Colon (tissue), 2 donors: ENCODE data around the gene RPS6KL1.

ENCODE experiments used
- FAIRE-seq: peaks from 2 replicates; lab custom pipeline; 2012; peaks lifted over from hg19 to GRCh38; lab: Jason Lieb, UNC
- donor health status: control.
- donor health status: control.

RPS6KL1 gene

DNA sequence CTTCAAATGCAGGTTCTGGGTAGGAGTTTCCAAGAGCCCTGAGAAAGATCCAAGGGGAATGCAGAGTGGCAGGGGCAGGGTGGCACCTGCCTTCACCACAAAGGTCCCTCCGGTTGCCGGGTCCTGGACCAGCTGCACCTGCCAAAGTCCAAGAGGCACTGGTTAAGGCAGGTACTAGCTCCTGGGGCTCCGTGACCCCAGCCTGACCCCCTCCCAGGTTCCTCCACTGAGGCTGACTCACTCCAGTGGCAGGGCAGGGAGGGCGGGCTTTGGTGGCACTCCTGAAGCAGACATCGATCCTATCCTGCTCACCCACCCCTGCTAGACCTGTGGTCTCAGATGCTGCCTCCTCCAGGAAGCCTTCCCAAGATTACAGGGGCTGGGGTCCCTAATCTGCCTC is 11.4 kb downstream of the RPS6KL1 start:
- no peak for FAIRE-seq

DNA sequence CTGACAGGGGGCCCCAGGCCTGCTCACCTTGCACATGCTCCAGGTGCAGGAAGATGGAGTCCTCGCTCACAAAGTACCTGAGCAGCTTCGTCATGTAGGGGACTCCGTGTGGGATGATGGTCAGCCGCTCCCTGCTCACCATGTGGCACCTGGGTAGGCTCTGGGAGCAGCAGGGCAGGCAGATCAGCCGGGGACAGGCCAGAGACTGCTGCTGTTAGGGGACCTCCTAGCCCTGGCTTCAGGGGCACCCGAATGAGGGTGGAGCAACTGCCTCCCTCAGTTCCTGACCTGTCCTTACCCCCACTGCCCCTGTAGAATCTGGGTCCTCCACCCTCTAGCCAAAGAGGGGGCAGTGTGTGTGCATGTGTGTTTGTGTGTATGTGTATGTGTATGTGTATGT is 11.8 kb downstream of the RPS6KL1 start:
- FAIRE-seq, result no peak

DNA sequence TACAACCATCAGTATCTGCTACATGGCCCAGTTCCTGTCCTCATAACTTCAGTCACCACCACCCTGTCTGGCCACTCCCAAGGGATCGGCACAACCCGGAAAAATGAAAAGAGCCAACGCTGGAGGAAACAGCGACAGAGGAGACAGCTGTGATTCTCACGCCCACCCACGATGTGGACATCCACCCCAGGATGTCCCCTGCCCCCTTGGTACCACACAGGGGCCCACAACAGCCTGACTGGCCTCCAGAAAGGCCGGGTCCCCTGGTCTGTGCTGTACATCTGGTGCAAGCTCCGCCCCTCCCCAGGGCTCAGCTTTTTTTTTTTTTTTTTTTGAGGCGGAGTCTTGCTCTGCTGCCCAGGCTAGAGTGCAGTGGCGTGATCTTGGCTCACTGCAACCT is 12.5 kb downstream of the RPS6KL1 start:
- FAIRE-seq, result no peak

DNA sequence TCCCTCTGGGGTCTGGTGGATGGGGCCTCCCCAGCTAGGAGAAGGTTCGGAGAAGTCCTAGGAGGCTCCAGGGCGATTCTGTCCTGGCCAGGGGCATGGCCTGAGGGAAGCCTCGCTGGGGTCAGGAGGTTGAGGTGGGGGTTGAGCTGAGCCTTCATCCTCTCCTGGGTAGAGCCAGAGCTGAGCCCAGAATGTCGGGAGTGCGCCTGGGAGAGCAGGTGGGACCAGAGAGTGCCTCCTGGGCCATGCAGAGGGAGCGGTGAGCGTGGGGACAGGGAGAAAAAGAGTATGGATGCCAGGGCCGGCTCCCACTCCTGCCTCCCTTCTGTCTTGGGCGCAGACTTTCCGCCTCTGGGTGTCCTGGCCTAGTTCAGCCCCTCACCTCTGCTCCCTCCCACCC is 13.1 kb downstream of the RPS6KL1 start:
- no peak for FAIRE-seq

DNA sequence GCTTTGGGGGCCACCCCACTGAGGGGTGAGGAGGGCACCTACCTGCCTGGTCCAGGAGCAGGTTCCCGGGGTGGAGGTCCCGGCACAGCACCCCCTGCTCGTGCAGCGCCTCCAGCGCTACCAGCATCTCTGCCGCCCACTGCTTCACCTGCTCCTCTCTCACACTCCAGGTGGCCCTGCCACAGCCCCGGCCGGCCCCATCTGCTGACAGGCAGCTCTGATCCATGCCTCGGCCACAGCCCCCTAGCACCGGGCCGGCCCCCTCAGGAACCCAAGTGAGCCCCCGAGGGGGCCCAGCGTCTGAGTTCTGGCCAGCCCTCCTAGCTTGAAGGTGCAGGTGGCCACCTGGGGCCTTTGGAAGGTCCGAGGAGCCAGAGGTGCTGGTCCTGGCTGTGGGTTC is 13.6 kb downstream of the RPS6KL1 start:
- no peak for FAIRE-seq

DNA sequence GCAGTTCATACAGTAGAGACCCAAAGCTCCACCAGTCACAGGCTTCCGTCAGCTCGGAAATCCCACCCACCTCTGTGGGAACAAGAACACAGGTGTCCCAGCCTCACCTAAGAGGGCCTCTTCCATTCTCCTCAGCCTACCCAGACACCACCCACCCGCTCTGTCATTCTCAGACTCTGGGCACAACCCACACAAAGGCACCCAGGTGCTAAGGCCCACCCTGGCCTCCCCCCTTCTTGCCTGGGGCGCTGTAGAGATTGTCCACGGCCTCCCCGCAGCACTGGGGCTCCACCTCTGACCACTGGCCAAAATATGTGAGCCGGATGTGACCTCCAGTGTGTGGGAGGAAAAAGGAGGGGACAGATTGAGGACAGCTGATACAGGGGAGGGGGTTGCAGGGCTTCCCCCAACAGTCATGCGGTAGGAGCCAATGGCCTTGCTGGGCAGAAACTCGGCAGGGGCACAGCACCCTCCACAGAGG is 14.2 kb downstream of the RPS6KL1 start:
- no peak for FAIRE-seq

DNA sequence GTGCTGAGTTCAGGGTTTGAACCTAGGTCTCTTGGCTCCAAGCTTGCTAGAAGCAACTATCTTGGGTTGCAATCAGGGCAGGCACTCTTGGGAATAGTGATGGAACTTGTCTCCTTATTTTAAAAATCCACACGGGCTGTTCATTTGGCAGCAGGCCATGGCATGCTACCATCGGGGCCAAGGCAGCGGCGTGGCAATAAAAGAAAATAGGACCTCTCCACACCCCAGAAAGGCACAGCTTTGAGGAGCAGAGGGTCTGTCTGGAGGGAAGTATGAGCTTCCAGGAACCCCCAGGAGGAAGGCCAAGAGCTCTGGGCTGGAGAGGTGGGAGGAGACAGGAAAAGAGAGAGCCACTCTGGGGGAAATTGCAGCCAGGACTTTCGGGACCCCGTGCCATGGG is 15.3 kb downstream of the RPS6KL1 start:
- no peak for FAIRE-seq

DNA sequence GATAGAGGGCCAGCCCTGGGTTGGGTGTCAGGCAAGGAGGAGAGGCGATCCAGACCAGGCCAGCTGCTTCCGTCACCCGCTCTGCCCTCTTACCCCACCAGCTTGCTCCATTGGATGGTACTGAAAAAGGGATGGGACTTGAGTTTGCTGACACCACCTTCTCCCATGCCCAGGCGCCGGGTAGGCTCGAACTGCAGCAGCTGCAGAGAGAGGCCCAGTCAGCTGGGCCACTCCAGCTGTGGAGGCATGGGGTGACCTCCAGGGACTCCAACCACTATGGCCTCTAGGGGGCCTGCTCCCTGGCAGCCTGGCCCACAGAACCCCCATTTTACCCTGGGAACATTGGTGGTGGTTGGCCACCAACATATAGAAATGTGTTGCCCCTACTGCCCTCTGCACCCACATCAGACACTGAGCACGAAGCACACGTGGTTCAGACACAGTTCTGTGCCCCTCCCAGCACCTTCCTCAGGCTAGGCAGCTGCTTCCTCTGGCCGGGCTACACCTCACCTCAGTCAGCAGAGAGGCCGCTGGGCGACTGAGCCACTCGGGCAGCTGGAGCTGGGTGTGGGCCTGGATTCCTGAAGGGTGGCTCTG is 16.0 kb downstream of the RPS6KL1 start:
- no peak for FAIRE-seq

DNA sequence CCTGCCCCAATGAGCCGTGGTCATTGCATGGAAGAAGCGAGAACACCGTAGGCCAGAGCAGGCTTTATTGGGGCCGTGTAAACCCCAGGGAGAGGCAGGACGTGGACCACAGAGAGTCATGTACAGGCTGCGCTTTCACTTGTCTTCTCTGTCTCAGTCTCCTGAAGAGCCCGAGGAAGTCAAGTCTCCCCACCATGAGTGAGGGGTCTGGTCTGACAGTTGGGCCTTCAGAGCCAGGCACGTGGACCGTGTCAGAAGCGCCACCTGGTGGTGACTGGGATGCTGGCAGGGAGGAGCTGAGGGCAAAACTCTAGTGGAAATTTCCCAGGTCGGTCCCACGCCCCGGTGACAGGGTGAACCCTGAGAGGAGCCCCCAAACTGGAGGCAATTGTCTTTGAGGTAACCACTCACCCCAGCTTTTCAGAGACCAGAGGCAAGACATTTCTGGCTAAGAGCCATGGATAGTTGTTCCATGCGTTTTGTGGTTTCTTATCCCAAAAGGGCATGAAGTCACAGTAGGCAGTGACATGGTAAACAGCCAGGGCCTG is 17.4 kb downstream of the RPS6KL1 start:
- FAIRE-seq, result no peak

DNA sequence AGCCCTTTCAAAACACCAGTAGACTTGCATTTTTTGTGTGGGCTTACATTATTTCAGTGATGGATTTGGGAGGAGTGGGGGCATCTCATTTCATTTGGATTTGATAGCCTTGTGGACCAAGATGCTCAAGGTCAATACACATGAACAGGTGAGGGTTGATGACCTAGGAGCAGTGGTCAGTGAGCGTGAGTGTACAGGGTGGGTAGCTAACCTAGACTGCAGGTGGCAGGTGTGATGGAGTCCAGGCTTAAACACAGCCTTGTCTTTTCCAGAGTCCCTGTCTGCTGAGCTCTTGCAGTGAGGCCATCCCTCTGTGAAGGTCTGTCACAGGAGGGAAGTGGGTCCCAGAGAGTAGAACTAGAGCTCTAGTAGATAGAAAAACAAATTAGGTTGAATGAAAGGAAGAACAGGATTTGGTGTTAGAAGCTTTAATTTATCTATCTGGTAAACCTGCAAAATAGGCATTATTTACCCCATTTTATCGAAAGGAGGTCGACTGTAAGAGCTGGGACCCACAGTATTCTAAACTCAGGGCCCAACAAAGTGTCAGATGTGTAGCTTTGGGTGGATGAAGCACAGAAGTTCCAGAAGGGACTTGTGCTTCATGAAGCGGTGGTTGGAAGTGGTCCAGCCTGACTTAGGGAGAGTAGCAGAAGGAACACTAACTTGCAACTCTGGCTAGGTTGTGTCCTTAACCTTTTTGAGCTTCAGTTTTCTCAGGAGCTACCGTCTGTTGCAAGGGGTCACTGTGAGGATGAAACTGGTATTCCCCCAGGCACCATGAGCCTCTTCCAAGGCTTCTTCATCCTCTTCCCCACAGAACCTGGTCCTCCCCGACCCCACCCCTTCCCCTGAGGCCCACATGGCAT is 18.2 kb downstream of the RPS6KL1 start:
- FAIRE-seq, result no peak

DNA sequence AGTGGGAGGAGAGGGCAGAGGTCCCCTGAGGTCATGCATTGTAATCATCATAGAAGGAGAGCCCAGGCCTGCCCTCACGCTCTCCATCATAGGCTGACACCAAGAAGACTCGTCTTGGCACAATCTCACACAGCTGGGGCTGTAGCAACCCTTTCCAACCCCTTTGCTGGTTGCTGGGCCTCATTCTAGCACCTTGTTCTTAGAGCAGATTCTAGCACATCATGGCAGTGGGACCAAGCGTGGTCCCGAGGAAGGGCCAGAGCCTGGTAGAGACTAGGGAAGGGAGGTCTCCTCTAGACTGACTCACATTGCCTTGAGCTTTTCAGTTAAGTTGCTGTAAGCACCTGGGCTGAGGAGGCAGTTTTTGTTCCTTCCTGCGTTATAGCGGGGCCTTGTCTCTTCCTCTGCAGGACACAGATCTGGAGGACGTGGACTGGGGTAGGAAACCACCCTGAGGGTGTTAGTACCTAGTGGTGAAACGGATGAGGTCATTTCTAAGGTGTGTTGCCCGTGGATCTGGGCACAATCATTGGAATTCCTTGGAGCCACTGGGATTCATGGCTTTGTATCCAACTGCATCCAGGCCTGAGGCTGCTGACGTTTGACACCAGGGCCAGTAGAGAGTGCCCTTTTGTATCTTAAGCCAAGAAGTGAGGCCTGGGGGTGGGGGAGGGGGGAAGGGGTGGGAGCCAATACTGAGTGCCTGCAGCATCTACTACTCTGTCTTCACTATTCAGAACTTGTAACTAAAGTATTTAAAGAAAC is 19.9 kb downstream of the RPS6KL1 start:
- FAIRE-seq, result no peak

DNA sequence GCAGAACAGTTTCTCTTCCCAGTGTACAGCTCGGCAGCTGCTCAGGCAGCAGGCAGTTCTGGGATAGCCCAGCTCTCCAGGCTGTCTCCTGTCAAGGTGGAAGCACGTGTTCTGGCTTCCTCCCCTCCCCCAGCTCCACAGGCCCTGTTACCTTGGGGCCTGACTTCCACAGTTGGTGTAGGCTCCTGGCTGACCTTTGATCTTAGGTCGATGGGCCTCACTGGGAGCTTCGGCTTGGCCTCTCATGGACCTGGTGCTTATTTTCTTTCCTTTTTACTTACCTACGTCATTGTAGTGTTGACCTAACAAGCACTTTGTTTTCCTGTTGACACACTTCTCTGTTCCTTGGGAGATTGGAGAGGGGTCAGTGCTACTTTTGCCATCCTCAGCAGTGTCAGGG is 24.4 kb downstream of the RPS6KL1 start:
- FAIRE-seq, result no peak

DNA sequence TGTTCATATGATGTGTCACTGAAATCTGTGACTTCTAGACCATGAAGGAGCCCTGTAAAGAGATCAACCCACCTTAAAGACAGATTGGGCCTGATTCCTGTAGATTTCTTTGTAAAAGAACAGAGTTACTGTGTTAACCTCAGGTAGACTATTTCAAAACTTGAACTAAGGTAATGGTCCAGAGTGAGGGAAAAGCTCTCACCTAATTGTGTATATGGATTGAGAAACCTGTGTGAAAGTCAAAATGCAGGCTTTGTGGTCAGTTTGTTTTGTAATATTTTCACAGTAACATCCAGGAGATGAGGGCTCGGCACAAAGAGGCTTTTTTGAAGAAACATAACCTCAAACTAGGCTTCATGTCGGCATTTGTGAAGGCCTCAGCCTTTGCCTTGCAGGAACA is 25.0 kb downstream of the RPS6KL1 start:
- no peak for FAIRE-seq

DNA sequence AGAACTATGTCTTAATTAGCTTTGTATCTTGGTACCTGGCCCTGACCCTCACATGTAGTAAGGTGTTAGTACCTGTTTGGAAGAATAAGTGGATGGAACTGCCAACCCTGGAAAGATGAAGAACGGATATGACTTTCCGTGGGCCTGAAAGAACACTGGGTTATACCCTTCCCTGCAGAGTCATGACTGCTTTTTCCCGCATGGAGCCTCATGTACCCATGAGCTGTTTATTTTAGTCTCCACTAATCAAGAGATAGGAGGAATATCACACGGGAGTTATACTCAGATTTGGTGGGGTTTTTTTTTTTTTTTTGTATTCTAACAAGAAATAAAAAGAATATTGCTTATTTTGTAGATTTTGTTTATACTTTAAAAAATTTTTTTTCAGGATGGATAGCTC is 25.4 kb downstream of the RPS6KL1 start:
- no peak for FAIRE-seq

DNA sequence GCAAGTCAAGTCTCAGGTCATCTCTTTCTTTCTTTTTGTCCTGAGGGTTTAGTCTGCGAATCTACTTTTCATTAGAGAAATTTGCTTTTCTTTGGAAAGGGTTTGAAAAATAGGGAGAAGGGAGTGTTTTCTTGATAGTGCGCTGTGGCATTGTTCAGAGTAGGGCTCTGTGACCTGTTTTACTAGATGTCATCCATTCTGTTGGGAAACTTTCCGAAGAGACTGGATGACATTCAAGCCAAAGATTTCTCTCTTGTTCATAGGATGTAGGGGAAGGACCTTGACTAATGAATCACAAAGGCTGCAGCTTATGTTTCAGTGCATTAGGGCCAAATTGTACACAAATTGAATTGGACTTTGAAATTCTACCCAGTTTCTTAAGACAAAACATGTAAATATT is 26.7 kb downstream of the RPS6KL1 start:
- no peak for FAIRE-seq

DNA sequence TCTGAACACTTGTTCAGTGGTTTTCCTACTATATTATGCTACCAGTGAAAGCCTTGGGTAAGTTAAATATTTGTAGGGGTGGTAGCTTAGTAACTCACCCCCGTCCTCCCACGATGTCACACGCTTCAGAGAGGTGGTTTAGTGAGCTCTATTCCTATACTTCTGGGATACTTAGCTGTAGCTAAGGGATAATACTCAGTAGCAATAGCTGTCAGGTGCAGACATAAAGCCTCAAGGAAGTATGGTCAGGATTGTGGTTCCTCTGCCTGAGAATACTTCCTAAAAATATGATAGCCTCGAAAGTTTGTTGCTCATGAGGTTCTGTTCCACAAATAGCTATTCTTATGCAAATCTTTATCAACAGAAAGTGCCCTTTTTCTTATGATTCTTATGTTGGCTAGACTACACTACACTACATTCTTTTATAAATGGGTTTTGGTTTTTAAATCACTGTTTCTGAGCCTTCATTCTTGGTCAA is 29.4 kb downstream of the RPS6KL1 start:
- no peak for FAIRE-seq

DNA sequence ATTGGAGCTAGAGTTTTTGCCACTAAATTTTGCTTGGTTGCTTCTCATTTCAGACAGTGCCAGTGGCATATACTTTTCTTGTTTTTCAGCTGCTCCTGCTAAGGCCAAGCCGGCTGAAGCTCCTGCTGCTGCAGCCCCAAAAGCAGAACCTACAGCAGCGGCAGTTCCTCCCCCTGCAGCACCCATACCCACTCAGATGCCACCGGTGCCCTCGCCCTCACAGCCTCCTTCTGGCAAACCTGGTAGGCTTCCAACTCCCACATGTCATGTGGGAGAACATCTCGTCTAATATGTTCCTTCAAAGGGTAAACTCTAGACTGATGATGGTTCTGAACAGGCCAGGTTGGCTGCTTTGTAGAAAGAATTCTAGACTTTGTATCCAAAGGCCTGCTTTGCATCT is 30.3 kb downstream of the RPS6KL1 start:
- FAIRE-seq, result no peak

DNA sequence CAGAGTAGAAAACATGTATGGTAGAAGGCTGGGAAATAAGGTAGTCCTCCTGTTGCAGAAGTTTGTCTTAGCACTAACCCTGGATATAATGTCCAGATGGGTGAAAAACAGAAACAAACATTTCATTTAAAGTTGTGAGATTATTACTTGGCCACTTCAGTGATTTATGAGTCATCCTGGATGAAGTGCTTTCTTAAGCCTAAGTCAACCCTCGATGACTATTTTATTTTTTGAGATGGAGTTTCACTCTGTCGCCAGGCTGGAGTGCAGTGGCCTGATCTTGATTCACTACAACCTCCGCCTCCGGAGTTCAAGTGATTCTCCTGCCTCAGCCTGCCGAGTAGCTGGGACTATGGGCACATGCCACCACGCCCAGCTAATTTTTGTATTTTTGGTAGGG is 31.2 kb downstream of the RPS6KL1 start:
- FAIRE-seq, result no peak

DNA sequence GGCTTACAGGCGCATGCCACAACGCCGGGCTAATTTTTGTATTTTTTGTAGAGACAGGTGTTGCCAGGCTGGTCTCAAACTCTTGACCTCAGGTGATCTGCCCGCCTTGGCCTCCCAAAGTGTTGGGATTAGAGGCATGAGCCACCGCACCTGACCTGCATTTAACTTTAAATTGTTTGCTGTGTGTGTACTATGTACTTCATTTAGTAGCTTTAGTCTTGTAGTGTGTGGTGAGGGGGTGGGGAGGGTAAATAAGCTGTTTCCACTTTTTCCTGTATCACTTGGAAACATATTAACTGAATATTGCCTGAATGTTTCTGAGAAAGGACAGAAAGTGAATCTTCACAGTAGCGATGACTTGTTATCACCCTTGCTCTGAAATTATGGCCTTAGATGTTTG is 32.8 kb downstream of the RPS6KL1 start:
- FAIRE-seq, result no peak

DNA sequence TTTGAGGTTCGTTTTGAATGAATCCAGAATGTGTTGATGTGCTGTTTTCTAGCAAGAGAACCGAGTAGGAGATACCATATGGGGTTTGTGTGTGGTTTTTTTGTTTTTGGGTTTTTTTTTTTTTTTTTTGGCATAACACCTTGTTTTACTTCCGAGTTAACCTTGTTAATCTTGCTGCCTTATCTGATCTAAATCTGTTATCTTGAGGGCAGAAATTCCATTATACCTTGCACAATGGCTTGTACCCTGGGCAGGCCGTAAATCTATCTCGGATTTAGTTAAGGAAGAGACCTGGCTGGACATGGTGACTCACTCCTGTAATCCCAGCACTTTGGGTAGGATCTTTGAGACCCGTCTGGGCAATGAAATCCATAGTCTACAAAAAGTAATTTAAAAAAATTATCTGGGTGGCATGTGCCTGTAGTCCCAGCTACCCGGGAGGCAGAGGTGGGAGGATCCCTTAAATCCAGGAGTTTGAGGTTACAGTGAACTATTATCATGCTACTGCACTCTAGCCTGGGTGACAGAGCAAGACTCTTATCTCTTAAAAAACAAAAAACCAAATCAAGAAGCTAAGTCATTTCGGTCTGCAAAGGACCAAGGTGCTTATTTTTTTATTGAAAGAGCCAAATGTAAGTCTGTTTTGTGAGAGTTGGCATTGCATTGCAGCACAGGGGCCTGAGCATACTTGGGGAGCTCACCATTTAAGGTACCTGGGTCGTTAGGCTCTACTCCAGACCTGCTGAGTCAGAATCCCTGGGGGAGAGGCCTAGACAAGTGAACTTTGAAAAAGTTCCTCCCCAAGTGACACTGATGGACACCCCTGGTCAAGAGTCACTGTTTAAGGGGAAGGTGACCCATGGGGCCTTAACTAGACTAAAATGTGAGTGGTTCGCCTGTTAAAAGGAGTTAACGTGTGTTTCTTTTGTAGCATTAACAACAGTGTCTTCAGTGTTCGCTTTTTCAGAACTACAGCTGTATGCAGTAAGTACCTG is 34.6 kb downstream of the RPS6KL1 start:
- no peak for FAIRE-seq

DNA sequence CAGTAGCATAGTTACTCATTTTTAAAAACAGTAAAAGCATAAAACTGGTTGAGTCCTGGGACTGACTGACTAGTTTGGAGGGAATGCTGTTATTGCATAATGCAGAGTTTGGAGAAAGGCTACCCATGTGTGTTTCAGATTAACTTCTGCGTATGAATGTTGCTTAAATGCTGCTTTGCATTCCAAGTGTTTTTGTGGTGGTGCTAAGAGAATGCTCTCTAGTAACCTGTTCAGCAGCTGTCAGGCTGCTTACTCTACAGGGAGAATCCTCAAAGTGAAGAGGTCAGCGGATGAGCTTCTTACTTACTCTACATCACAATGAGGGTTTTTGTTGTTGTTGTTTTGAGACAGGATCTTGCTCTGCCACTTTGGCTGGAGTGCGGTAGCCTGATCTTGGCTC is 37.1 kb downstream of the RPS6KL1 start:
- no peak for FAIRE-seq
